Measurements from ENCODE around the gene IPO7. TPM values are rescaled to one million over a fixed set of nuclear protein-coding genes. Genes with fewer than 3 reads are reported as not detected.
"Not testable (repeated sequence)": the region's sequence is repeated elsewhere in the genome, so short reads cannot be mapped to it uniquely, and the experiment has no call there.

The IPO7 gene
- total and polyA plus RNA-seq, 4 donors = 41.2 to 158 (median 106) TPM

DNA sequence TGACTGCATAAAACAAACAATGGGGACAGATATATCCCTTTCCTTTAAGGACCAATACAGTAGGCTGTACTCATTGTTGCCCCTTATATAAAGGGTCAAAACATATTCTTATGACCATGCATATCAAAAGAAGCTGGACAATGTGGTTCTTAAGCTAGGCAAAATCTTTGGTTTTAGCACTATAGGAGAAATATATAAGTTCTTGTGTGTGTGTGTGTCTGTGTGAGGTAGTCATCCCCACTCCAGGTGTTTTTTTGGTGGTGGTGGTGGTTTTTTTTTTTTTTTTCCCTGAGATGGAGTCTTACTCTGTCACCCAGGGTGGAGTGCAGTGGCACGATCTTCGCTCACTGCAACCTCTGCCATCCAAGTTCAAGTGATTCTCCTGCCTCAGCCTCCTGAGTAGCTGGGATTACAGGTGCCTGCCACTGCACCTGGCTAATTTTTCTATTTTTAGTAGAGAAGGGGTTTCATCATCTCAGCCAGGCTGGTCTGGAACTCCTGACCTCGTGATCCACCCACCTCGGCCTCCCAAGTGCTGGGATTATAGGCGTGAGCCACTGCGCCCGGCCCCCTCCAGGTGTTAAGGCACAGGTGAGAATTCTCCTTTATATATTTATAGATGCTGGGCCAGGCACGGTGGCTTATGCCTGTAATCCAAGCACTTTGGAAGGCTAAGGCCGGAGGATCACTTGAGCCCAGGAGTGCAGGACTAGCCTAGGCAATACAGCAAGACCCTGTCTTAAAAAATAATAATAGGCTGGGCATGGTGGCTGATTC, 64.3 kb downstream of the IPO7 start:
- no peaks in the 10 kb centered on the region for H3K9me3 ChIP-seq (ENCODE audit: control insufficient read depth, low read length)
- H3K4me3 ChIP-seq (ENCODE audit: low read length in 2 of 2) = no peak overlapping the region
- no peak for ATAC-seq (ENCODE audit: low FRiP score)
- H3K36me3 ChIP-seq (ENCODE audit: control insufficient read depth in 1 of 2, insufficient read depth in 2 of 2, low read length in 1 of 2) = no peaks in the 10 kb centered on the region
- intact Hi-C loops (cut with DNase I) = no loop called here
- no peaks in the 10 kb centered on the region for H3K27me3 ChIP-seq (ENCODE audit: control insufficient read depth in 1 of 2, insufficient read depth in 2 of 2, low read length in 1 of 2)
- WGBS, 2 donors = 94 to 96% methylated on average over 9 of the region's 9 CpGs
- DNase-seq = peak in 1 of 2 donors; percentile 52
- H3K27ac ChIP-seq (ENCODE audit: low read depth in 1 of 2, low read length in 2 of 2) = no peak overlapping the region
- no peaks in the 10 kb centered on the region for H3K4me1 ChIP-seq (ENCODE audit: control insufficient read depth in 1 of 2, insufficient read depth in 2 of 2, low read length in 2 of 2)

DNA sequence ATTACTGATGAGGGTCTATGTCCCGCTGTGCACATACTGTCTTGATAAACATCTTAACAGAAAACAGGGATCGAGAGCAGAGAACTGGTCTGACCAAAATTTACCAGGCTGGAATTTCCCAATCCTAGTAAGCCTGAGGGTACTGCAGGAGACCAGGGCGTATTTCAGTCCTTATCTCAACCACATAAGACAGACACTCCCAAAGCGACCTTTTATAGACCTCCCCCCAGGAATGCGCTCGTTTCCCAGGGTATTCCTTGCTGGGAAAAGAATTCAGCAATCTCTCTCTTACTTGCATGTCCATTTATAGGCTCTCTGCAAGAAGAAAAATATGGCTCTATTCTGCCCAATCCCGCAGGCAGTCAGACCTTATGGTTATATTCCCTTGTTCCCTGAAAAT, 67.6 kb downstream of the IPO7 start:
- H3K9me3 ChIP-seq (ENCODE audit: control insufficient read depth, low read length); H3K4me3 ChIP-seq (ENCODE audit: low read length in 2 of 2); H3K27me3 ChIP-seq (ENCODE audit: control insufficient read depth in 1 of 2, insufficient read depth in 2 of 2, low read length in 1 of 2); intact Hi-C loops (cut with DNase I); H3K4me1 ChIP-seq (ENCODE audit: control insufficient read depth in 1 of 2, insufficient read depth in 2 of 2, low read length in 2 of 2); DNase-seq; H3K27ac ChIP-seq (ENCODE audit: low read depth in 1 of 2, low read length in 2 of 2); ATAC-seq (ENCODE audit: low FRiP score); H3K36me3 ChIP-seq (ENCODE audit: control insufficient read depth in 1 of 2, insufficient read depth in 2 of 2, low read length in 1 of 2): not testable (repeated sequence)
- 47 to 54% methylated on average over 7 of the region's 7 CpGs for WGBS, 2 donors

DNA sequence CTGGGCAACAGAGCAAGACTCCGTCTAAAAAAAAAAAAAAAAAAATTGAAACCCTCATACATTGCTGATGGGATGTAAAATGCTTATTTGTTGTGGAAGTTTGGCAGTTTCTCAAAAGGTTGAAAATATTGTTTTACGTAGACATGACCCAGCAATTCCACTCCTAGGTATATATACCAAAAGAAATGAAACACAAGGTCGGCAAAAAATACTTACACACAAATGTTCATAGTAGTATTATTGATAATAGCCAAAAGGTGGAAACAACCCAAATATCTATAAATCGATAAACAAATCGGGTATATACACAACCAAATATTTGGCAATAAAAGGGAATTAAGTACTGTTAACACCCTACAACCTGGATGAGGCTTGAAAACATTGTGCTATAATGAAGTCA, 71.3 kb downstream of the IPO7 start:
- H3K36me3 ChIP-seq (ENCODE audit: control insufficient read depth in 1 of 2, insufficient read depth in 2 of 2, low read length in 1 of 2) = no peaks in the 10 kb centered on the region
- H3K9me3 ChIP-seq (ENCODE audit: control insufficient read depth, low read length) = no peaks in the 10 kb centered on the region
- no peak for DNase-seq
- no peak for ATAC-seq (ENCODE audit: low FRiP score)
- no peak overlapping the region for H3K4me3 ChIP-seq (ENCODE audit: low read length in 2 of 2)
- intact Hi-C loops (cut with DNase I) = no loop called here
- 95 to 96% methylated on average over 5 of the region's 5 CpGs for WGBS, 2 donors
- H3K27me3 ChIP-seq (ENCODE audit: control insufficient read depth in 1 of 2, insufficient read depth in 2 of 2, low read length in 1 of 2) = no peaks in the 10 kb centered on the region
- no peak overlapping the region for H3K27ac ChIP-seq (ENCODE audit: low read depth in 1 of 2, low read length in 2 of 2)
- H3K4me1 ChIP-seq (ENCODE audit: control insufficient read depth in 1 of 2, insufficient read depth in 2 of 2, low read length in 2 of 2) = no peaks in the 10 kb centered on the region

DNA sequence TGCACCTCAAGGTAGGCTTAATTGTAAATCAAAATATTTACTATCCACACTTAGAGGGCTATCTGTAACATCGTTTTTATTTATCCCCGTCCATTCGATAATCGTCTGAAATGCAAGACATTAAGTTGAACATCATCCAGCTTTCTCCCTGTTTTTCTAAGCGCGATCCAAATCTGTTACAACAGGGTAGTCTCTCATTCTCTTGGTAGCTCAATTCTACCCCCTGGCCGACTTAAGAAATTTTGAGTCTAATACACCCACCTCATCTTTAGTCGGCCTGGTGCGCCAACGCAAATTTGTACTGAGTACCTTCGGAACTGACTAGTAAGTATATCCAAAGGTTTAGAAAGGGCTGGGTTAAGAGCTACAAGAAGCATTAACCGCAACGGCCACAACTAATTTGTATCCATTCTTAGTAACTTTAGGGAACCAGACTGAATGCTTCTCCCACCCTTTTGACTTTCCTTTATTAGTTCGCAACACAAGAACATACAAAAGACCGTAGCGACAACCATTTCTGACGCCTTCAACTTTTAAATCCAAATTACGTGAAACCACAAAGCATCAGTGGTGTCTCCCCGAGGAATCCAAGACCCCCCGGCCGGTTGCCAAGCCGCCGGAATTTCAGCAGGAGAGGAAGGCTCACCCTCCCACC, 75.3 kb downstream of the IPO7 start:
- Histone ChIP-seq H3K4me3 (ENCODE audit: low read length in 2 of 2) (peak overlapping the region; percentile 73 to 89), H3K4me1 (ENCODE audit: control insufficient read depth in 1 of 2, insufficient read depth in 2 of 2, low read length in 2 of 2) (peaks cover 0 to 2% of the 10 kb centered on the region in 2 donors), H3K36me3 (ENCODE audit: control insufficient read depth in 1 of 2, insufficient read depth in 2 of 2, low read length in 1 of 2) (no peaks in the 10 kb centered on the region), H3K27ac (ENCODE audit: low read depth in 1 of 2, low read length in 2 of 2) (peak overlapping the region; percentile 84 to 98), H3K9me3 (ENCODE audit: control insufficient read depth, low read length) (no peaks in the 10 kb centered on the region), H3K27me3 (ENCODE audit: control insufficient read depth in 1 of 2, insufficient read depth in 2 of 2, low read length in 1 of 2) (no peaks in the 10 kb centered on the region)
- WGBS, 2 donors = 0 to 1% methylated on average over 23 of the region's 23 CpGs
- DNase-seq = no peak
- intact Hi-C loops (cut with DNase I) = loop anchor here in 1 of 2 donors (2.0 kb wide), 1 partner anchor 113 kb away; the partner anchor contains the start of gene WEE1
- no peak for ATAC-seq (ENCODE audit: low FRiP score)

DNA sequence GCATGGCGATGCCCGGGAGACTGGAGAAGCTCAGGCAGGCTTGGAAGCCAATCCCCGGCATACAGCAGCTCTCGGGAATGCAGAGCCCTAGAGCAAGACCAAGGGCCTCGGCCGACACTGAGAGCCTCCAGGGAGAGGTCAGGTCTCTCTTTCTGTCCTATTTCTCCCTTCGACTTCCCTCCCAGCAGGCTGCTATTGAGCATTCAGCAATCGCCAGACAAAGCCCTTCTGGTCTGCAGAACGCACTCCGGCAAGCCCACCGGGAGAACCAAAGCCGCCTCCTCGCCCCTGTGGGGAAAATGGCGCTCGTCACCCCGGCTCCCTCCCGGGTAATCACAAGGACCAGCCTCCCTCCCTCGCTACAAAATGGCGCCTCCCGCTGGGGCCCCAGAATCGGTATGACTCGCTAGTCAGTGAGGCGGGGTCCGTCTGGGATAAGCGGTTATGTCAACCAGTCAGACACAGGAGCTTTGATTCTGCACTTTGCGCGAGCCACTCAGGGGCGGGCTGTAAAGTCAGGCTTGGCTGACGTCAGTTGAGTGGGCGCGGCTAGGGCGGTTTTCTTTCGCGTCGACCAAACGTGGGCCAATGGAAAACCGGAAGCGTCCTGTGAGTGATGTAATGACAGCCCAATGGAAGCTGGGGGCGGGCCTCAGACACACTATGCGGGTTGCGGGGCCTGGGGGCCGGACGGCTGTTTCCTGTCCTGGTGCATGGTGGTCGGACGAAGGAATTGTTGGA, 76.0 kb downstream of the IPO7 start, which contains the start of gene ZNF143:
ZNF143 (plus strand) TSS at position 691 of the 741 bp plus-strand sequence. CDS start 10,297 bp downstream, outside the sequence.
- Histone ChIP-seq H3K9me3 (ENCODE audit: control insufficient read depth, low read length) (no peaks in the 10 kb centered on the region), H3K36me3 (ENCODE audit: control insufficient read depth in 1 of 2, insufficient read depth in 2 of 2, low read length in 1 of 2) (no peaks in the 10 kb centered on the region), H3K27me3 (ENCODE audit: control insufficient read depth in 1 of 2, insufficient read depth in 2 of 2, low read length in 1 of 2) (no peaks in the 10 kb centered on the region), H3K27ac (ENCODE audit: low read depth in 1 of 2, low read length in 2 of 2) (peak within 1 kb of the TSS; percentile 84 to 99), H3K4me3 (ENCODE audit: low read length in 2 of 2) (peak within 1 kb of the TSS; percentile 73 to 99), H3K4me1 (ENCODE audit: control insufficient read depth in 1 of 2, insufficient read depth in 2 of 2, low read length in 2 of 2) (peaks cover 0 to 2% of the 10 kb centered on the region in 2 donors)
- WGBS, 2 donors = 0% methylated on average over 45 of the region's 45 CpGs
- intact Hi-C loops (cut with DNase I) = loop anchor here in 1 of 2 donors (2.0 kb wide), 1 partner anchor 112 kb away; the partner anchor contains the start of gene WEE1
- ATAC-seq (ENCODE audit: low FRiP score) = peak; percentile 98
- DNase-seq = peak; percentile 100

DNA sequence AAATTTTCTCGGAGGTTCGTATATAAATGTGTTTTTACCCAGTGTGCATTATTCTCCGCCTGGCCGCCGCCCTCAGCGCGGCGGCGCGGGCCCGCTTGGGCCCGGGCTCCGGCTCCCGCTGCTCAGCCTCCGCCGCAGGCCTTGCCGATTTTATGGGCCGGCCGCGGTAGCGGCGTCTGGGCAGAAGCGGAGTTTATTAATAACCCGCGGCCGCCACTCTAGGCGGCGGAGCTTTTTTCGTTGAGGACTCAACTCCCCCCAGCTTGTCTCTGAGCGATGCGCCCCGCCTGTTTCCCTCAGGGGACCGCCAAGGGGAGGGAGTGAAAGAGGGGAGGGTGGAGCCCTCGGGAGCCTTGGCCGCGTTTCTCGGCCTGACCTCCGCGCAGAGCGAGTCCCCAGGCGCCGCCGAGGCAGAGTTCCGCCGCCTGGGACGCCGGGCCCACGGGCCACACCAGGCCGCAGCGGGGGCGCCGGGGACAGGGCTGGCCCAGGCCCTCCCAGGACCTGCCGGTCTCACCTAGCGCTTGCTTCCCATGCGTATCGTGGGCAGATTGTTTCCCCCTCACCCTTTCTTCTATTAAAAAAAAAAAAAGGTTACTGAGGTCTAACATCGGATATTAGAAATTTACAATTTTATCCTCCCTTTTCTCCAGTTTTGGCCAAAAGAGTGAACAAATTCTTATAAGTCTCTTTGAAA, 76.8 kb downstream of the IPO7 start:
- WGBS, 2 donors = 0% methylated on average over 52 to 57 of the region's 57 CpGs
- Histone ChIP-seq H3K4me3 (ENCODE audit: low read length in 2 of 2) (peak overlapping the region; percentile 71 to 99), H3K27ac (ENCODE audit: low read depth in 1 of 2, low read length in 2 of 2) (peak overlapping the region; percentile 79 to 99), H3K9me3 (ENCODE audit: control insufficient read depth, low read length) (no peaks in the 10 kb centered on the region), H3K36me3 (ENCODE audit: control insufficient read depth in 1 of 2, insufficient read depth in 2 of 2, low read length in 1 of 2) (no peaks in the 10 kb centered on the region), H3K27me3 (ENCODE audit: control insufficient read depth in 1 of 2, insufficient read depth in 2 of 2, low read length in 1 of 2) (no peaks in the 10 kb centered on the region), H3K4me1 (ENCODE audit: control insufficient read depth in 1 of 2, insufficient read depth in 2 of 2, low read length in 2 of 2) (peaks cover 0 to 2% of the 10 kb centered on the region in 2 donors)
- DNase-seq (peak; percentile 93 to 96), ATAC-seq (ENCODE audit: low FRiP score) (peak; percentile 87)
- intact Hi-C loops (cut with DNase I) = loop anchor here in 1 of 2 donors (2.0 kb wide), 1 partner anchor 112 kb away; the partner anchor contains the start of gene WEE1

DNA sequence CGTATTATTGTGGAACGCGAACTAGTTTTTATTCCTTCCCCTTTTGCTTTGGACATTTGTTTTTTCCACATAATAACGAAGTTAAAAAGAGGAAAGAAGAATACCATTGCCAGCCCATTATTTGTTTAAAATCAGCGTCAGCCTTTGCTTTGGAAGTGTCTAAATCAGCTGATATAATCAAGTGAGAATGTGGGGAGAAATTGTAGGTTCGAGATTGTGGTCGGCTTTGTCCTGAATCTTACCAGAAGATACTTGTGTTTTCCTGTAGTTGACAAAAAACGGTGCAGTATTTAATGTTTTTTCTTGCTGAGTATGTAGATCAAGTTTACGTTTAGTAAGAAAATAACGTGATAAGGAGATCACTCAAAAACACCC, 77.3 kb downstream of the IPO7 start:
- Histone ChIP-seq H3K27ac (ENCODE audit: low read depth in 1 of 2, low read length in 2 of 2) (peak overlapping the region in 1 of 2 donors; percentile 79), H3K4me3 (ENCODE audit: low read length in 2 of 2) (peak overlapping the region; percentile 71 to 99), H3K9me3 (ENCODE audit: control insufficient read depth, low read length) (no peaks in the 10 kb centered on the region), H3K4me1 (ENCODE audit: control insufficient read depth in 1 of 2, insufficient read depth in 2 of 2, low read length in 2 of 2) (peaks cover 0 to 2% of the 10 kb centered on the region in 2 donors), H3K27me3 (ENCODE audit: control insufficient read depth in 1 of 2, insufficient read depth in 2 of 2, low read length in 1 of 2) (no peaks in the 10 kb centered on the region), H3K36me3 (ENCODE audit: control insufficient read depth in 1 of 2, insufficient read depth in 2 of 2, low read length in 1 of 2) (no peaks in the 10 kb centered on the region)
- WGBS, 2 donors = 0% methylated on average over 10 of the region's 10 CpGs
- intact Hi-C loops (cut with DNase I) = loop anchor here in 1 of 2 donors (2.0 kb wide), 1 partner anchor 111 kb away; the partner anchor contains the start of gene WEE1
- ATAC-seq (ENCODE audit: low FRiP score) (no peak), DNase-seq (no peak)

Data from aorta (tissue), 5 donors.